Heart right ventricle (tissue), 16 donors: Measurements from ENCODE around the gene LYPD6B. TPM values are rescaled to one million over a fixed set of nuclear protein-coding genes. Genes with fewer than 3 reads are reported as not detected.

Source experiments
- ATAC-seq, 8 donors: fragments of 200-7000 bp; cut with Tn5 transposase; one replicate each; pipeline ENCODE4 v1.9.1; 2020; ENCODE audit warnings: mild to moderate bottlenecking in 8 of 8, moderate library complexity in 8 of 8, moderate number of reproducible peaks in 1 of 8
- DNase-seq, 2 donors: peaks; one replicate each; pipeline ENCODE4 v3.0.0-alpha.2; 2020
- H3K27ac ChIP-seq, 10 donors: fragments of 200-600 bp; sonication (generic) in 2 of 10; one replicate each; pipeline versions ENCODE4 v1.5.0 to v1.8.0; 2020 to 2022; ENCODE audit warnings: mild to moderate bottlenecking in 3 of 10
- H3K27me3 ChIP-seq, 7 donors: fragments of 200-600 bp; one replicate each; pipeline ENCODE4 v1.8.0; 2021 to 2022; ENCODE audit warnings: mild to moderate bottlenecking in 2 of 7
- H3K36me3 ChIP-seq, 9 donors: fragments of 200-600 bp; sonication (generic) in 1 of 9; one replicate each; pipeline versions ENCODE4 v1.5.0 to v1.8.0; 2020 to 2022; ENCODE audit warnings: mild to moderate bottlenecking in 2 of 9
- H3K4me1 ChIP-seq, 9 donors: fragments of 200-600 bp; sonication (generic) in 1 of 9; one replicate each; pipeline versions ENCODE4 v1.5.0 to v1.8.0; 2020 to 2022; ENCODE audit warnings: mild to moderate bottlenecking in 4 of 9
- H3K4me3 ChIP-seq, 10 donors: fragments of 200-600 bp; sonication (generic) in 2 of 10; one replicate each; pipeline versions ENCODE4 v1.5.0 to v1.8.0; 2020 to 2022; ENCODE audit warnings: mild to moderate bottlenecking in 7 of 10, moderate library complexity in 2 of 10
- H3K9me3 ChIP-seq, 11 donors: fragments of 200-600 bp in 10 of 11; sonication (generic) in 2 of 11; one replicate each; pipeline versions ENCODE4 v1.5.0 to v1.8.0; 2013 to 2022; ENCODE audit warnings: mild to moderate bottlenecking in 2 of 11, control low read depth in 1 of 11, moderate library complexity in 1 of 11
- WGBS, 2 donors: extraction: QIAGEN DNeasy Blood & Tissue Kit; methylation state at CpG; one replicate each; pipeline ENCODE4 v1.1.7; 2013; ENCODE audit warnings: inconsistent platforms in 1 of 2; 5-methylcytosine and 5-hydroxymethylcytosine counted together
- intact Hi-C, 10 donors: fragments of 100-400 bp; cut with DNase I; formaldehyde crosslinking; loops; one replicate each; pipeline versions ENCODE4 v1.11.1 to v1.14.2; 2022
- polyA plus RNA-seq, 2 donors: library from polyadenylated mRNA; stranded (reverse); fragments of 200-250 nt; gene quantifications; one replicate each; pipeline ENCODE4 v1.2.3, GENCODE V29; 2013
- total RNA-seq, 10 donors: library from RNA; stranded (reverse); fragmentation: NEBNext Ultra II Directional in 3 of 10; extraction: Animal tissue kit (Norgen Biotek cat#: 25700) in 3 of 10; gene quantifications; one replicate each; pipeline versions ENCODE4 v1.2.1 to v1.2.4, GENCODE V29; 2021 to 2023
- TF ChIP-seq, protein P1 (sequence below), 9 donors: fragments of 200-600 bp; sonication (generic) in 2 of 9; IDR thresholded peaks; one replicate each; pipeline versions ENCODE4 v1.5.0 to v1.8.0; 2021 to 2022; ENCODE audit warnings: antibody characterized with exemption in 9 of 9, mild to moderate bottlenecking in 5 of 9, moderate library complexity in 1 of 9
- donor health status: Arrhythmogenic right ventricular cardiomyopathy.
- donor health status: ischemic (EF 13 %, LVEDD 7.1; RV severe dilation, severe dysfunction).
- donor health status: healthy with polysubstance abuse.
- donor health status: DM: no; HTN: yes; CAD: no.
- donor health status: DM: no; HTN: no; CAD: no.
- donor health status: ischemic (EF 25% LVEDD 6.9; RV normal size, moderate dysfunction).
- donor health status: ischemic (EF 25% LVEDD 5.7; RV mildly dilated, moderate dysfunction).
- donor health status: healthy.
- donor health status: DM: yes; HTN: yes; CAD: no.
- donor health status: Ischemic cardiomyopathy.
- donor health status: ischemic (EF 35%, LVEDD 5.7; RV mildly dilated, moderate dysfunction).
- donor health status: nonischemic (EF 11% LVEDD 7.7; RV severe dilation, severe dysfunction).
- donor health status: DM: yes; HTN: yes; CAD: no.
- donor health status: PGD.
- donor health status: ischemic (EF 29% LVEDD 5.4; RV normal size, mild dysfunction).
- donor health status: nonischemic (EF 23%, LVEDD 6.1; RV moderate dilation, normal function).

The LYPD6B gene
- total and polyA plus RNA-seq, 12 donors, result 0.21 TPM; not detected in 11

DNA sequence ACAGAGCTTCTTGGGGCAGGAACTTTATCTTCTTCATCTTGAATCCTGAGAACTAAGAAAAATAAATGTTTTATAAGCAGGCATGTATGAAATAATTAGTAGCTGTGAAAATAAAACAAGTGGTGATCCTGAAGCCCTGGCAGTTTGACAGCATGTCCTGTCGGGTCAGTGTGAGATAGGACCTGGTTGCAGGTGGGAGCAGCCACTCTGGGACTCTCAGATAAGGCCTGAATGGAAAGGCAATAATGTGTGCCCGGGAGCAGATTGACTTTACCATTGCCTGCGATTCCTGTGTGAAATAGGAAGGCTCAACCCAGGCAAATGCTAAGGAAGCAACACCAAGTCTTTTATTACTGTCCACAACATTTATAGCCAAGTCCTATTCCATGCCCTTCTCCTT lies 132.4 kb downstream of the LYPD6B start:
- Histone ChIP-seq H3K36me3 (no peaks in the 10 kb centered on the region), H3K4me3 (no peak overlapping the region), H3K9me3 (peaks cover 0 to 12% (median 0%) of the 10 kb centered on the region in 11 donors), H3K4me1 (no peaks in the 10 kb centered on the region), H3K27me3 (no peaks in the 10 kb centered on the region), H3K27ac (no peak overlapping the region)
- DNase-seq (no peak), ATAC-seq (no peak)
- TF ChIP-seq, protein P1, sequence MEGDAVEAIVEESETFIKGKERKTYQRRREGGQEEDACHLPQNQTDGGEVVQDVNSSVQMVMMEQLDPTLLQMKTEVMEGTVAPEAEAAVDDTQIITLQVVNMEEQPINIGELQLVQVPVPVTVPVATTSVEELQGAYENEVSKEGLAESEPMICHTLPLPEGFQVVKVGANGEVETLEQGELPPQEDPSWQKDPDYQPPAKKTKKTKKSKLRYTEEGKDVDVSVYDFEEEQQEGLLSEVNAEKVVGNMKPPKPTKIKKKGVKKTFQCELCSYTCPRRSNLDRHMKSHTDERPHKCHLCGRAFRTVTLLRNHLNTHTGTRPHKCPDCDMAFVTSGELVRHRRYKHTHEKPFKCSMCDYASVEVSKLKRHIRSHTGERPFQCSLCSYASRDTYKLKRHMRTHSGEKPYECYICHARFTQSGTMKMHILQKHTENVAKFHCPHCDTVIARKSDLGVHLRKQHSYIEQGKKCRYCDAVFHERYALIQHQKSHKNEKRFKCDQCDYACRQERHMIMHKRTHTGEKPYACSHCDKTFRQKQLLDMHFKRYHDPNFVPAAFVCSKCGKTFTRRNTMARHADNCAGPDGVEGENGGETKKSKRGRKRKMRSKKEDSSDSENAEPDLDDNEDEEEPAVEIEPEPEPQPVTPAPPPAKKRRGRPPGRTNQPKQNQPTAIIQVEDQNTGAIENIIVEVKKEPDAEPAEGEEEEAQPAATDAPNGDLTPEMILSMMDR (IDR thresholded peaks at IDR 0.05), result no peak
- WGBS, 2 donors, result 38 to 43% methylated on average over 3 of the region's 3 CpGs
- intact Hi-C loops, result no loop called here

DNA sequence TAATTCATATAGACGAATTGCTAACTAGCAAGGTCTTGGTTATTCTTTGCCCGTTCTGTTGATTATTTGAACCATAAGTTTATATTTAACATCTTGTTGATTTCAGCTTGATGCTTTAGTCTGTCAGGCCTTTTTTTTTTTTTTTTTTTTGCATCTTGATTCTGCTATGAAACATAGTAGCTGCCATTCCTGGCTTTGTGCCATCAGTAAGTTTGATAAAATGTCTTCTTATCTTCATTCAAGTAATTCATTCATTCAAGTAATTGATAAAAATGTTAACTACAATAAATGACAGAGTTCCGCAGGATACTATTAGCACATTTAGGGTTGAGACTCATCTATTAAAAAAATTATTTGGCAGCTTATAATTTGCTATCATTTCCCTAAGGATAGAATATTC lies 134.7 kb downstream of the LYPD6B start:
- DNase-seq (no peak), ATAC-seq (no peak)
- TF ChIP-seq, protein P1 (IDR thresholded peaks at IDR 0.05), result no peak
- H3K36me3 ChIP-seq, result no peaks in the 10 kb centered on the region
- 69 to 71% methylated on average over 3 of the region's 3 CpGs for WGBS, 2 donors
- H3K9me3 ChIP-seq, result peaks cover 0 to 12% (median 0%) of the 10 kb centered on the region in 11 donors
- intact Hi-C loops, result no loop called here
- no peak overlapping the region for H3K4me3 ChIP-seq
- no peak overlapping the region for H3K27ac ChIP-seq
- H3K27me3 ChIP-seq, result no peaks in the 10 kb centered on the region
- H3K4me1 ChIP-seq, result no peaks in the 10 kb centered on the region

DNA sequence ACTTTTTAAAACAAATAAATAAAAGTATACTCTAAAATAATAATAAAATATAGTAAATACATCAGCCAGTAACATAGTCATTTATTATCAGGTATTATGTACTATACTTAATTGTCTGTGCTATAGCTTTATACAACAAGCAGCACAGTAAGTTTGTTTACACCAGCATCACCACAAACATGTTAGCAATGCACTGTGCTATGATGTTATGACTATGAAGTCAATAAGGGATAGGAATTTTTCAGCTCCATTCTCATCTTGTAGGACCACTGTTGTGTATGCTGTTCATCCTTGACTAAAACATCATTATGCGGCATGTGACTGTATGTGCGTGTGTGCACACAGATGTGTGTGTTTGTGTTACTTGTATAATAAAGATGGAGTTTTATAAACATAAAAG lies 137.5 kb downstream of the LYPD6B start:
- Histone ChIP-seq H3K36me3 (no peaks in the 10 kb centered on the region), H3K27me3 (no peaks in the 10 kb centered on the region), H3K4me1 (no peaks in the 10 kb centered on the region), H3K9me3 (peaks cover 0 to 12% (median 0%) of the 10 kb centered on the region in 11 donors), H3K4me3 (no peak overlapping the region), H3K27ac (no peak overlapping the region)
- TF ChIP-seq, protein P1 (IDR thresholded peaks at IDR 0.05), result no peak
- intact Hi-C loops, result no loop called here
- no peak for ATAC-seq
- no peak for DNase-seq
- WGBS, 2 donors, result 96% methylated on average over 2 of the region's 2 CpGs

DNA sequence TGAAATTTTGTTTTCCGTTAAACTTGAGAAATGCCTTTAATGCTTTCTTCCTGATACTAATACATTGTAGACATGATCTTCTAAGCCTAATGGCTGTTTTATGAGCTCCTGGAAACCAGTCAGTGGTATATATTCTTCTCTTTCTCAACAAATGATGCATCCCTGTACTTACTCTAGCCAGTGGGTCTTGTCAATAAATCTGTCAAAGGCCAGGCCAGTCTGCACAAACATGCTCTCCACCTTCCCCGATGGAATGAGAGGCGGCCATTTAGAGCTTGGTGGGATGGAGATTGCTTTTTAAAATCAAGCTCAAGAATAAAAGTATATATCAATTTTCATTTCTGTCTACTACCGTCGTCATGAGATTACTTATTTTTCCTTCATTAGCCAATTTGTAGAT lies 140.1 kb downstream of the LYPD6B start:
- Histone ChIP-seq H3K36me3 (no peaks in the 10 kb centered on the region), H3K4me3 (no peak overlapping the region), H3K9me3 (no peaks in the 10 kb centered on the region), H3K27ac (no peak overlapping the region), H3K4me1 (no peaks in the 10 kb centered on the region), H3K27me3 (no peaks in the 10 kb centered on the region)
- 89 to 92% methylated on average over 5 of the region's 5 CpGs for WGBS, 2 donors
- DNase-seq (no peak), ATAC-seq (no peak)
- intact Hi-C loops, result no loop called here
- TF ChIP-seq, protein P1 (IDR thresholded peaks at IDR 0.05), result no peak
